GM23248 (cell line): ENCODE results near the gene CMTM6.

Experiments used
- EZH2 ChIP-seq: fragments of 200-600 bp; sonication (generic); IDR thresholded peaks from 2 replicates; pipeline ENCODE4 v1.6.1; 2018; ENCODE audit warnings: antibody characterized with exemption, mild to moderate bottlenecking; ENCODE audit not compliant: insufficient read depth, poor library complexity, severe bottlenecking
- EZH2phosphoT487 ChIP-seq: fragments of 200-600 bp; sonication (generic); IDR thresholded peaks from 2 replicates; pipeline ENCODE4 v1.6.1; 2018; ENCODE audit warnings: antibody characterized with exemption, moderate library complexity, mild to moderate bottlenecking, low read depth; ENCODE audit not compliant: insufficient read depth

DNA sequence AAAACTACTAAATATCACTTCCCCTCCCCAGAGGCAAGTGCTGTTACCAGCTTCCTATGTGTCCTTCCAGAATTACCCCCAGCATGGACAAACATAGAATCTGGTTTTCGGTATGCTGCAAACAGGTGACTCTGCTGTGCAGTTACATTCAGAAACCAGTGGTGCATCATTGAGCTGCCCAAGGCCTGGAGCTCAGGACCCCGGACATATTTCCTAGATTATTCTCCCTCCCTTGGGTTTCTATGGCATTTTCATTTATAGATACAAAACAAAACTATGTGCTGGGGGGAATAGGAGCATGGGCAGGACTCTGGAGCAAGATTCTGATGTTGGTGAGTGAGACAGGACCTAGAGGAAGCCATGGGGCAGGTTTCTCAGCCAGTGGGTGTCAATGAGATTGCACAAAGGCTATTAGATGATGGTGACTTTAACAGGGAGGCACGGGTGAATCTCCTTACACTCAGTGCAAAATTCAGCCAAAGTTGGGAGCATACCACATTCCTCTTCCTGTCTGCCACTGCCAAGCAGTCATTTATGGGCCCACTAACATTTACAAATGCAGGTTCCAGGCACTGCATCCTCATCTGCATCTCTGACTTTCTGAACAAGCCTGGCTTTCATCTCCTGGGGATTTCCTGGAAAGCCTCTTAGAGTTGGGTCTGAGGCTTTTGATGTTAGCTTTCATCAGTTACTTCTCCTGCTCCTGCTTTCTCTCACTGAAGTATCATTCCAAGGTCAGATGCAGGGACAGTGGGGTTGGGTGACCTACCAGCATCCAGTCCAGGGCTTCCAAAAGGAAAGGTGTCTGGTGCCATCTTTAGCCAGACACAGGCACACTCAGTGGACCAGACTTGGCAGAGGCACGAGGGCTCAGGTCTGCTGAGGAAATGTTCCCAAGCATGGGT, 66.5 kb downstream of the CMTM6 start:
- TF ChIP-seq EZH2phosphoT487 = no peak
- TF ChIP-seq EZH2 = no peak
